KG1 (cell line): ENCODE measurements around the gene FNDC3A.
"Not testable (repeated sequence)": the region's sequence is repeated elsewhere in the genome, so short reads cannot be mapped to it uniquely, and the experiment has no call there.

ENCODE experiments used
- DNase-seq: peaks from one replicate; lab custom pipeline; 2025; lab: John Stamatoyannopoulos, UW

Gene FNDC3A

GRCh38 chr13:49157955-49158584, 182.4 kb downstream of the FNDC3A start:
- not testable (repeated sequence) for DNase-seq

GRCh38 chr13:49163162-49163561, 187.4 kb downstream of the FNDC3A start:
- DNase-seq = not testable (repeated sequence)

- no peak for DNase-seq
Measured at GRCh38 chr13:49164712-49165111, 189.0 kb downstream of the FNDC3A start.

GRCh38 chr13:49165798-49166752, 190.4 kb downstream of the FNDC3A start:
- no peak for DNase-seq

- no peak for DNase-seq
Measured at GRCh38 chr13:49171359-49171758, 195.6 kb downstream of the FNDC3A start.

GRCh38 chr13:49183672-49184325, 208.1 kb downstream of the FNDC3A start:
- DNase-seq = no peak

- DNase-seq = no peak
Measured at GRCh38 chr13:49184621-49185020, 208.9 kb downstream of the FNDC3A start.

- DNase-seq = no peak
Measured at GRCh38 chr13:49185264-49185663, 209.6 kb downstream of the FNDC3A start.

- DNase-seq = no peak
Measured at GRCh38 chr13:49190901-49191300, 215.2 kb downstream of the FNDC3A start.

- DNase-seq = no peak
Measured at GRCh38 chr13:49206641-49207040, 230.9 kb downstream of the FNDC3A start.

GRCh38 chr13:49208619-49209018, 232.9 kb downstream of the FNDC3A start:
- no peak for DNase-seq

- no peak for DNase-seq
Measured at GRCh38 chr13:49210114-49210513, 234.4 kb downstream of the FNDC3A start.

- DNase-seq = no peak
Measured at GRCh38 chr13:49210669-49211068, 235.0 kb downstream of the FNDC3A start.

GRCh38 chr13:49213539-49213938, 237.8 kb downstream of the FNDC3A start:
- DNase-seq = no peak

GRCh38 chr13:49213997-49214916, 238.5 kb downstream of the FNDC3A start:
- no peak for DNase-seq

GRCh38 chr13:49214917-49215376, 239.2 kb downstream of the FNDC3A start:
- DNase-seq = peak; percentile 63

GRCh38 chr13:49216334-49216733, 240.6 kb downstream of the FNDC3A start:
- DNase-seq = peak; percentile 11

GRCh38 chr13:49217962-49218492, 242.3 kb downstream of the FNDC3A start:
- DNase-seq = no peak

GRCh38 chr13:49218493-49219051, 242.9 kb downstream of the FNDC3A start:
- no peak for DNase-seq

- DNase-seq = no peak
Measured at GRCh38 chr13:49219647-49220035, 243.9 kb downstream of the FNDC3A start.
